IMR-90 (cell line): ENCODE results near the gene KCNJ1. TPM values are rescaled to one million over a fixed set of nuclear protein-coding genes. Genes with fewer than 3 reads are reported as not detected.

Experiments
- ATAC-seq: fragments of 200-7000 bp; cut with Tn5 transposase; 2 replicates; pipeline ENCODE4 v1.9.1; 2020; ENCODE audit warnings: low read depth, mild to moderate bottlenecking, moderate library complexity
- BruUV-seq: library from RNA; stranded (reverse); fragments of 400-500 nt; replicated peaks from 2 replicates; lab custom pipeline; 2021; lab: Mats Ljungman, UMichigan
- CTCF ChIA-PET: fragments of 300-600 bp; formaldehyde crosslinking; extraction: SDS; loops from one replicate; lab custom pipeline; 2021; ENCODE audit warnings: antibody characterized with exemption; lab: Yijun Ruan, JAX
- POLR2A ChIA-PET: fragments of 300-600 bp; sonication (Branson Sonifier 250); formaldehyde crosslinking; loops from one replicate; lab custom pipeline; 2022; ENCODE audit warnings: antibody characterized with exemption; ENCODE audit not compliant: unreplicated experiment; lab: Charles Lee
- DNase-seq: peaks from one replicate; pipeline ENCODE4 v3.0.0; 2013
- H2AFZ ChIP-seq: replicated peaks from 2 replicates; pipeline ENCODE3; 2013; ENCODE audit warnings: low read length, mild to moderate bottlenecking; ENCODE audit not compliant: poor library complexity
- H2AK5ac ChIP-seq: 2 replicates; pipeline ENCODE4 v1.6.1; 2013; ENCODE audit warnings: low read depth, low read length, inconsistent platforms
- H2AK9ac ChIP-seq: replicated peaks from 2 replicates; pipeline ENCODE3; 2013; ENCODE audit warnings: mild to moderate bottlenecking, low read depth, low read length, moderate library complexity; ENCODE audit not compliant: poor library complexity
- H2BK120ac ChIP-seq: 2 replicates; pipeline ENCODE4 v1.6.1; 2013; ENCODE audit warnings: low read depth, low read length, inconsistent platforms
- H2BK15ac ChIP-seq: 3 replicates; pipeline ENCODE4 v1.6.1; 2013; ENCODE audit warnings: low read depth, low read length, inconsistent platforms
- H2BK20ac ChIP-seq: 2 replicates; pipeline ENCODE4 v1.6.1; 2013; ENCODE audit warnings: low read depth, mild to moderate bottlenecking, inconsistent platforms, low read length, moderate library complexity
- H2BK5ac ChIP-seq: 2 replicates; pipeline ENCODE4 v1.6.1; 2013; ENCODE audit warnings: mild to moderate bottlenecking, low read depth, low read length, inconsistent platforms; ENCODE audit not compliant: poor library complexity, severe bottlenecking
- H3K14ac ChIP-seq: replicated peaks from 2 replicates; pipeline ENCODE4 v1.6.1; 2013; ENCODE audit warnings: low read depth, low read length, inconsistent platforms
- H3K18ac ChIP-seq: 2 replicates; pipeline ENCODE4 v1.6.1; 2013; ENCODE audit warnings: low read depth, low read length, control low read depth
- H3K23ac ChIP-seq: 2 replicates; pipeline ENCODE4 v1.6.1; 2013; ENCODE audit warnings: low read depth, low read length, inconsistent platforms
- H3K27ac ChIP-seq: 2 replicates; pipeline ENCODE4 v1.5.1; 2013; ENCODE audit warnings: mild to moderate bottlenecking, control low read depth, low read length; ENCODE audit not compliant: insufficient read depth
- H3K27me3 ChIP-seq: 2 replicates; pipeline ENCODE4 v1.6.1; 2013; ENCODE audit warnings: low read length; ENCODE audit not compliant: control insufficient read depth, insufficient read depth
- H3K36me3 ChIP-seq: 2 replicates; pipeline ENCODE4 v1.6.1; 2013; ENCODE audit warnings: low read length, mixed read lengths; ENCODE audit not compliant: control insufficient read depth, insufficient read depth
- H3K4ac ChIP-seq: 2 replicates; pipeline ENCODE4 v1.6.1; 2013; ENCODE audit warnings: low read depth, low read length, inconsistent platforms
- H3K4me1 ChIP-seq: 2 replicates; pipeline ENCODE4 v1.6.1; 2013; ENCODE audit warnings: low read length, mixed read lengths; ENCODE audit not compliant: control insufficient read depth, insufficient read depth
- H3K4me2 ChIP-seq: 2 replicates; pipeline ENCODE4 v1.6.1; 2013; ENCODE audit warnings: low read depth, mild to moderate bottlenecking, control low read depth, low read length, moderate library complexity
- H3K4me3 ChIP-seq: 2 replicates; pipeline ENCODE4 v1.5.1; 2013; ENCODE audit warnings: low read depth, mild to moderate bottlenecking, control low read depth, low read length, moderate library complexity; ENCODE audit not compliant: insufficient read depth
- H3K56ac ChIP-seq: 2 replicates; pipeline ENCODE4 v1.6.1; 2013; ENCODE audit warnings: low read length, inconsistent platforms; ENCODE audit not compliant: insufficient read depth; ENCODE audit errors: extremely low read depth
- H3K79me1 ChIP-seq, 2 experiments: 2 replicates each; pipeline ENCODE4 v1.6.1; 2013; ENCODE audit warnings: low read length in 2 of 2, inconsistent platforms in 1 of 2, low read depth in 1 of 2
- H3K9ac ChIP-seq: 2 replicates; pipeline ENCODE4 v1.6.1; 2013; ENCODE audit warnings: low read depth, low read length, control low read depth
- H3K9me1 ChIP-seq: 2 replicates; pipeline ENCODE4 v1.6.1; 2013; ENCODE audit warnings: low read length, inconsistent platforms; ENCODE audit not compliant: insufficient read depth
- H3K9me3 ChIP-seq: 2 replicates; pipeline ENCODE4 v1.6.1; 2013; ENCODE audit warnings: low read length; ENCODE audit not compliant: control insufficient read depth, insufficient read depth
- H4K20me1 ChIP-seq: 2 replicates; pipeline ENCODE4 v1.6.1; 2013; ENCODE audit warnings: low read length, inconsistent platforms; ENCODE audit not compliant: insufficient read depth
- H4K5ac ChIP-seq: 2 replicates; pipeline ENCODE4 v1.6.1; 2013; ENCODE audit warnings: mild to moderate bottlenecking, low read depth, low read length, control low read depth
- H4K8ac ChIP-seq, 2 experiments: 2 replicates each; pipeline ENCODE4 v1.6.1; 2013; ENCODE audit warnings: low read depth in 2 of 2, low read length in 2 of 2, control low read depth in 1 of 2, inconsistent platforms in 1 of 2
- H4K91ac ChIP-seq: 2 replicates; pipeline ENCODE4 v1.6.1; 2013; ENCODE audit warnings: low read depth, low read length, inconsistent platforms; ENCODE audit not compliant: insufficient read depth
- BHLHE40 ChIP-seq: fragments of 150-350 bp; IDR thresholded peaks from 2 replicates; pipeline ENCODE4 v1.6.1; 2016; ENCODE audit warnings: mild to moderate bottlenecking, low read depth, low read length
- CEBPB ChIP-seq: IDR thresholded peaks from 2 replicates; pipeline ENCODE4 v1.6.1; 2012; ENCODE audit warnings: low read depth, low read length, improper control_type of control experiment
- CHD1 ChIP-seq: IDR thresholded peaks from 2 replicates; pipeline ENCODE4 v1.6.1; 2012; ENCODE audit warnings: low read depth, low read length, improper control_type of control experiment
- CTCF ChIP-seq: conservative IDR thresholded peaks from 2 replicates; pipeline ENCODE4 v1.5.1; 2012; ENCODE audit warnings: mild to moderate bottlenecking, low read depth, low read length, improper control_type of control experiment
- ELK1 ChIP-seq: fragments of 150-350 bp; IDR thresholded peaks from 2 replicates; pipeline ENCODE4 v1.6.1; 2016; ENCODE audit warnings: low read depth, mild to moderate bottlenecking, low read length, moderate library complexity, borderline replicate concordance
- FOS ChIP-seq: fragments of 150-350 bp; IDR thresholded peaks from 2 replicates; pipeline ENCODE4 v1.6.1; 2016; ENCODE audit warnings: low read depth, low read length
- MAFK ChIP-seq: IDR thresholded peaks from 2 replicates; pipeline ENCODE4 v1.6.1; 2012; ENCODE audit warnings: low read depth, low read length, improper control_type of control experiment
- MAZ ChIP-seq: IDR thresholded peaks from 2 replicates; pipeline ENCODE4 v1.6.1; 2012; ENCODE audit warnings: low read depth, mild to moderate bottlenecking, low read length, improper control_type of control experiment, moderate library complexity, borderline replicate concordance
- MXI1 ChIP-seq: IDR thresholded peaks from 2 replicates; pipeline ENCODE4 v1.6.1; 2012; ENCODE audit warnings: low read depth, mild to moderate bottlenecking, low read length, moderate library complexity, borderline replicate concordance
- NFE2L2 ChIP-seq: fragments of 150-350 bp; IDR thresholded peaks from 2 replicates; pipeline ENCODE4 v1.6.1; 2016; ENCODE audit warnings: low read depth, mild to moderate bottlenecking, low read length
- POLR2A ChIP-seq: IDR thresholded peaks from 2 replicates; pipeline ENCODE4 v1.6.1; 2012; ENCODE audit warnings: mild to moderate bottlenecking, low read depth, low read length
- RAD21 ChIP-seq: IDR thresholded peaks from 2 replicates; pipeline ENCODE4 v1.6.1; 2012; ENCODE audit warnings: low read length, improper control_type of control experiment
- RCOR1 ChIP-seq: IDR thresholded peaks from 2 replicates; pipeline ENCODE4 v1.6.1; 2012; ENCODE audit warnings: mild to moderate bottlenecking, low read length, improper control_type of control experiment; ENCODE audit not compliant: insufficient replicate concordance
- RFX5 ChIP-seq: IDR thresholded peaks from 2 replicates; pipeline ENCODE4 v1.8.0; 2012; ENCODE audit warnings: low read depth, mild to moderate bottlenecking, low read length, moderate library complexity
- SMC3 ChIP-seq: fragments of 150-350 bp; IDR thresholded peaks from 2 replicates; pipeline ENCODE4 v1.6.1; 2016; ENCODE audit warnings: low read depth, mild to moderate bottlenecking, antibody characterized with exemption, low read length, moderate library complexity
- USF2 ChIP-seq: fragments of 150-350 bp; IDR thresholded peaks from 2 replicates; pipeline ENCODE4 v1.6.1; 2017; ENCODE audit warnings: mild to moderate bottlenecking, antibody characterized with exemption, low read length, low read depth
- WGBS, 2 experiments: methylation state at CpG; one replicate each; pipeline versions ENCODE4 v1.1.5 to v1.1.7; 2013; ENCODE audit warnings: missing lambda C conversion rate in 2 of 2; ENCODE audit not compliant: insufficient read length in 1 of 2; ENCODE audit errors: extremely low coverage in 2 of 2; 5-methylcytosine and 5-hydroxymethylcytosine counted together
- dilution Hi-C: fragments of 300-500 bp; cut with HindIII; formaldehyde crosslinking; loops from one replicate; pipeline ENCODE4 v1.14.3; 2018; ENCODE audit warnings: low sequenced_read_pairs; ENCODE audit not compliant: unreplicated experiment
- in situ Hi-C: fragments of 300-500 bp; cut with MboI; formaldehyde crosslinking; loops from 3 replicates; pipeline ENCODE4 v1.14.3; 2019; ENCODE audit warnings: low sequenced_read_pairs, inconsistent platforms, mixed read lengths
- intact Hi-C: fragments of 100-400 bp; cut with micrococcal nuclease; formaldehyde crosslinking; loops from 2 replicates; pipeline ENCODE4 v1.10.0; 2022
- polyA plus RNA-seq, 3 experiments: library from polyadenylated mRNA; depleted of rRNA; stranded (reverse); fragments of >200 nt; gene quantifications; 2 replicates each; pipeline ENCODE4 v1.2.3, GENCODE V29; 2012; ENCODE audit warnings: low replicate concordance in 1 of 3
- total RNA-seq: library from RNA; depleted of rRNA; stranded (reverse); fragments of >200 nt; gene quantifications from 2 replicates; pipeline ENCODE4 v1.2.3, GENCODE V29; 2012

The KCNJ1 gene
- total and polyA plus RNA-seq, 2 of the 4 experiments (the other 2 are of a cell fraction), result not detected

- H2BK20ac ChIP-seq, result no peak overlapping the region
- no peak overlapping the region for H3K4me3 ChIP-seq
- no CpG with 5 or more reads among the region's 8 CpGs for WGBS, 2 experiments
- no peak overlapping the region for H3K18ac ChIP-seq
- TF ChIP-seq RFX5, result no peak
- TF ChIP-seq USF2, result no peak
- no peak for TF ChIP-seq NFE2L2
- TF ChIP-seq POLR2A, result no peak
- TF ChIP-seq RAD21, result no peak
- TF ChIP-seq CEBPB, result no peak
- TF ChIP-seq MXI1, result no peak
- TF ChIP-seq FOS, result no peak
- TF ChIP-seq MAZ, result no peak
- TF ChIP-seq CHD1, result no peak
- TF ChIP-seq MAFK, result no peak
- no peak for TF ChIP-seq RCOR1
- TF ChIP-seq BHLHE40, result no peak
- TF ChIP-seq CTCF, result no peak
- no peak for TF ChIP-seq SMC3
- no peak for TF ChIP-seq ELK1
- H2BK15ac ChIP-seq, result no peak overlapping the region
- ChIA-PET CTCF (interaction anchor here (0.7 to 2.2 kb wide), 3 partner anchors 37 to 76 kb away, joined by 3 to 10 read pairs (median 3); no protein-coding TSS in a partner anchor), POLR2A (no interaction called here)
- intact Hi-C loops, result no loop called here
- DNase-seq (no peak), ATAC-seq (no peak)
- in situ Hi-C loops, result no loop called here
- H3K79me1 ChIP-seq, result no peaks in the 10 kb centered on the region
- no peak overlapping the region for H3K27ac ChIP-seq
- H2AFZ ChIP-seq, result no peak overlapping the region
- dilution Hi-C loops, result no loop called here
- no peak overlapping the region for H2BK120ac ChIP-seq
- H3K9me3 ChIP-seq, result no peaks in the 10 kb centered on the region
- H3K4me1 ChIP-seq, result no peaks in the 10 kb centered on the region
- H3K36me3 ChIP-seq, result no peaks in the 10 kb centered on the region
- no peak overlapping the region for H4K8ac ChIP-seq
- no TSS peak for BruUV-seq
- H3K23ac ChIP-seq, result no peak overlapping the region
- no peak overlapping the region for H3K56ac ChIP-seq
- H3K4me2 ChIP-seq, result no peak overlapping the region
- H3K27me3 ChIP-seq, result peaks cover 63% of the 10 kb centered on the region
- H3K4ac ChIP-seq, result no peak overlapping the region
- no peak overlapping the region for H2AK5ac ChIP-seq
- H4K91ac ChIP-seq, result no peak overlapping the region
- H3K9ac ChIP-seq, result no peak overlapping the region
- no peak overlapping the region for H4K5ac ChIP-seq
- no peak overlapping the region for H3K14ac ChIP-seq
- H4K20me1 ChIP-seq, result no peaks in the 10 kb centered on the region
- no peak overlapping the region for H2AK9ac ChIP-seq
- H2BK5ac ChIP-seq, result no peak overlapping the region
- H3K9me1 ChIP-seq, result no peaks in the 10 kb centered on the region
Observed at GRCh38 chr11:128881221-128881620, 14.1 kb upstream of the KCNJ1 start.
